HepG2 (cell line): ENCODE data around the gene PPDPF. TPM values are rescaled to one million over a fixed set of nuclear protein-coding genes. Genes with fewer than 3 reads are reported as not detected.

ENCODE experiments used
- ASH2L ChIP-seq: fragments of 300-600, 200-600 bp; sonication (generic); IDR thresholded peaks from 2 replicates; pipeline ENCODE4 v1.7.0; 2017; ENCODE audit warnings: low read depth, mild to moderate bottlenecking, moderate library complexity, mixed read lengths, low read length; ENCODE audit not compliant: insufficient read length
- ATF1 ChIP-seq: IDR thresholded peaks from 2 replicates; pipeline ENCODE4 v1.6.1; 2016; ENCODE audit warnings: mild to moderate bottlenecking, control low read depth
- GMEB2 ChIP-seq: IDR thresholded peaks from 2 replicates; pipeline ENCODE4 v1.6.1; 2016; ENCODE audit warnings: missing biosample characterization, missing genetic modification reagents, low read depth
- HDAC1 ChIP-seq: sonication (generic); formaldehyde crosslinking; IDR thresholded peaks from 2 replicates; pipeline ENCODE4 v1.5.1; 2020; ENCODE audit warnings: mild to moderate bottlenecking, missing genetic modification reagents
- HIC2 ChIP-seq: sonication (generic); formaldehyde crosslinking; IDR thresholded peaks from 2 replicates; pipeline ENCODE4 v1.9.0; 2022; ENCODE audit warnings: low read depth, missing genetic modification reagents
- HNF4G ChIP-seq, 2 experiments: sonication (generic) in 1 of 2; formaldehyde crosslinking in 1 of 2; IDR thresholded peaks; 2 replicates each; pipeline versions ENCODE4 v1.4.0 to v1.6.1; 2011 to 2020; ENCODE audit warnings: borderline replicate concordance in 2 of 2, low read depth in 2 of 2, mild to moderate bottlenecking in 2 of 2, low read length in 1 of 2, missing genetic modification reagents in 1 of 2, moderate library complexity in 1 of 2
- HNRNPLL ChIP-seq: fragments of 200-400 bp; formaldehyde crosslinking; IDR thresholded peaks from 2 replicates; pipeline ENCODE4 v1.6.1; 2017; ENCODE audit warnings: mild to moderate bottlenecking, low read depth, low read length; ENCODE audit not compliant: poor library complexity, severe bottlenecking
- KDM4B ChIP-seq: sonication (generic); formaldehyde crosslinking; IDR thresholded peaks from 2 replicates; pipeline ENCODE4 v1.4.0; 2020; ENCODE audit warnings: missing genetic modification reagents
- MAX ChIP-seq: IDR thresholded peaks from 2 replicates; pipeline ENCODE4 v1.6.1; 2012; ENCODE audit warnings: inconsistent platforms
- MYC ChIP-seq: sonication (generic); formaldehyde crosslinking; IDR thresholded peaks from 2 replicates; pipeline ENCODE4 v1.9.0; 2021; ENCODE audit warnings: missing genetic modification reagents, borderline replicate concordance
- POLR2AphosphoS5 ChIP-seq: IDR thresholded peaks from 2 replicates; pipeline ENCODE4 v1.6.1; 2012; ENCODE audit warnings: low read depth, low read length
- RXRA ChIP-seq: sonication (generic); formaldehyde crosslinking; IDR thresholded peaks from 2 replicates; pipeline ENCODE4 v1.5.1; 2020; ENCODE audit warnings: missing genetic modification reagents
- SALL1 ChIP-seq: sonication (generic); formaldehyde crosslinking; IDR thresholded peaks from 2 replicates; pipeline ENCODE4 v1.8.0; 2022; ENCODE audit warnings: mild to moderate bottlenecking, missing genetic modification reagents
- SSRP1 ChIP-seq: IDR thresholded peaks from 2 replicates; pipeline ENCODE4 v1.6.1; 2016; ENCODE audit warnings: control low read depth
- ZBTB7A ChIP-seq: sonication (generic); formaldehyde crosslinking; IDR thresholded peaks from 2 replicates; pipeline ENCODE4 v1.8.0; 2022; ENCODE audit warnings: mild to moderate bottlenecking, missing genetic modification reagents
- ZBTB7B ChIP-seq: sonication (generic); formaldehyde crosslinking; IDR thresholded peaks from 2 replicates; pipeline ENCODE4 v1.4.0; 2020; ENCODE audit warnings: missing genetic modification reagents
- ZNF281 ChIP-seq: sonication (generic); formaldehyde crosslinking; IDR thresholded peaks from 2 replicates; pipeline ENCODE4 v1.4.0; 2020; ENCODE audit warnings: missing genetic modification reagents, borderline replicate concordance
- ZNF331 ChIP-seq: sonication (generic); formaldehyde crosslinking; IDR thresholded peaks from 2 replicates; pipeline ENCODE4 v1.4.0; 2020; ENCODE audit warnings: missing genetic modification reagents
- ZNF44 ChIP-seq: sonication (generic); formaldehyde crosslinking; IDR thresholded peaks from 2 replicates; pipeline ENCODE4 v1.5.1; 2020; ENCODE audit warnings: mild to moderate bottlenecking, missing genetic modification reagents
- ZNF501 ChIP-seq: sonication (generic); formaldehyde crosslinking; IDR thresholded peaks from 2 replicates; pipeline ENCODE4 v1.5.1; 2020; ENCODE audit warnings: mild to moderate bottlenecking, moderate library complexity, missing genetic modification reagents
- ZNF746 ChIP-seq: sonication (generic); formaldehyde crosslinking; IDR thresholded peaks from 2 replicates; pipeline ENCODE4 v1.8.0; 2022; ENCODE audit warnings: mild to moderate bottlenecking, missing genetic modification reagents
- ZNF788 ChIP-seq: sonication (generic); formaldehyde crosslinking; IDR thresholded peaks from 2 replicates; pipeline ENCODE4 v1.5.0; 2020; ENCODE audit warnings: mild to moderate bottlenecking, missing genetic modification reagents, borderline replicate concordance
- ZNF891 ChIP-seq: sonication (generic); formaldehyde crosslinking; IDR thresholded peaks from 2 replicates; pipeline ENCODE4 v1.5.0; 2020; ENCODE audit warnings: mild to moderate bottlenecking, missing genetic modification reagents
- polyA plus RNA-seq, 8 experiments: library from polyadenylated mRNA; depleted of rRNA in 3 of 8; stranded (reverse) in 7 of 8; unstranded in 1 of 8; fragments of >200 nt; fragmentation: Illumina TruSeq in 4 of 8; extraction: Trizol in 4 of 8; gene quantifications; 2 replicates each; pipeline versions ENCODE4 v1.2.1 to v1.2.3, GENCODE V29; 2011 to 2016; ENCODE audit warnings: low read depth in 4 of 8, missing spikeins in 1 of 8, mixed read lengths in 1 of 8; ENCODE audit not compliant: insufficient read depth in 1 of 8
- total RNA-seq, 5 experiments: library from RNA; depleted of rRNA; stranded (reverse); fragments of >200 nt; fragmentation: Illumina TruSeq; extraction: Trizol; gene quantifications; 2 replicates each; pipeline ENCODE4 v1.2.3, GENCODE V29; 2016; ENCODE audit warnings: low read depth in 1 of 5

Gene PPDPF
- total and polyA plus RNA-seq, 2 of the 13 experiments (the other 11 are each of a cell fraction or from before 2014, with no cell fraction given) = 1.8 to 7.0 TPM

- TF ChIP-seq HIC2 (CRISPR knock-in tag) = peak; percentile 20; the same call in 1 of the 2 replicates
- no peak for TF ChIP-seq GMEB2
- peak; percentile 70 for TF ChIP-seq HNRNPLL
- TF ChIP-seq MAX = 0 out of 2 replicates have a peak, but pooled peaks have one; percentile 26
- TF ChIP-seq SSRP1 (CRISPR knock-in tag) = no peak
- no peak for TF ChIP-seq ZNF746 (CRISPR knock-in tag)
- 0 out of 2 replicates have a peak, but pooled peaks have one; percentile 22 for TF ChIP-seq RXRA (CRISPR knock-in tag)
- peak; percentile 28; the same call in 1 of the 2 replicates for TF ChIP-seq ZNF331 (CRISPR knock-in tag)
- no peak for TF ChIP-seq HNF4G (IDR thresholded peaks at IDR 0.05; ENCODE audit: borderline replicate concordance, low read depth, low read length)
- no peak for TF ChIP-seq HNF4G (CRISPR knock-in tag; IDR thresholded peaks at IDR 0.05; ENCODE audit: borderline replicate concordance, low read depth)
- TF ChIP-seq ZNF788 = peak; percentile 73
- TF ChIP-seq SALL1 (CRISPR knock-in tag) = peak; percentile 27; the same call in 1 of the 2 replicates
- TF ChIP-seq ASH2L = peak; percentile 47
- TF ChIP-seq HDAC1 (CRISPR knock-in tag) = 0 out of 2 replicates have a peak, but pooled peaks have one; percentile 23
- TF ChIP-seq ZNF281 (CRISPR knock-in tag) = peak; percentile 14; the same call in 1 of the 2 replicates
- peak; percentile 59; the same call in 1 of the 2 replicates for TF ChIP-seq ZNF501
- no peak for TF ChIP-seq ATF1 (CRISPR knock-in tag)
- TF ChIP-seq MYC = peak; percentile 27; the same call in 1 of the 2 replicates
- no peak for TF ChIP-seq ZNF44
- TF ChIP-seq ZNF891 (CRISPR knock-in tag) = 0 out of 2 replicates have a peak, but pooled peaks have one; percentile 44
- no peak for TF ChIP-seq POLR2AphosphoS5
- TF ChIP-seq ZBTB7B = peak; percentile 74
- peak; percentile 55; the same call in 1 of the 2 replicates for TF ChIP-seq ZBTB7A (CRISPR knock-in tag)
- 0 out of 2 replicates have a peak, but pooled peaks have one; percentile 32 for TF ChIP-seq KDM4B
Measured at GRCh38 chr20:63495741-63496595, 24.6 kb upstream of the PPDPF start (continued).
